Measurements from ENCODE around the gene ERF.
A peak's percentile ranks its signal among the peaks of the same experiment; 100 is the strongest.

ERF gene

GRCh38 chr19:42254850-42255765, at the start of gene ERF:
Gene ERF (minus strand): TSS chr19:42255128. CDS start chr19:42254999, 129 bp downstream.
- peak; percentile 75 to 81 for DNase-seq (ENCODE audit: low read depth in 2 of 2)

DNA sequence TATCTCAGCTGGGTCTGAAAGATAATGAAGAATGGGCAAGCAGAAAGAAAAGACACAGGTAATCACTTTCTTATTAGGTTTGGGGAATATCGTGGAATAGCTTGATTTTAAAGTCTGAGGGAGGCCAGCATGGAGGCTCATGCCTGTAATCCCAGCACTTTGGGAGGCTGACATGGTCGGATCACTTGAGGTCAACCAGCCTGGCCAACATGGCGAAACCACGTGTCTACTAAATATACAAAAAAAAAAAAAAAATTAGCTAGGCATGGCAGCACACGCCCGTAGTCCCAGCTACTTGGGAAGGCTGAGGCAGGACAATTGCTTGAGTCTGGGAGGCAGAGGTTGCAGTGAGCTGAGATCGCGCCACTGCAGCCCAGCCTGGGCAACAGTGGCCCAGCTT, 48.9 kb upstream of the ERF start:
- no peak for DNase-seq (ENCODE audit: low read depth in 2 of 2)

DNA sequence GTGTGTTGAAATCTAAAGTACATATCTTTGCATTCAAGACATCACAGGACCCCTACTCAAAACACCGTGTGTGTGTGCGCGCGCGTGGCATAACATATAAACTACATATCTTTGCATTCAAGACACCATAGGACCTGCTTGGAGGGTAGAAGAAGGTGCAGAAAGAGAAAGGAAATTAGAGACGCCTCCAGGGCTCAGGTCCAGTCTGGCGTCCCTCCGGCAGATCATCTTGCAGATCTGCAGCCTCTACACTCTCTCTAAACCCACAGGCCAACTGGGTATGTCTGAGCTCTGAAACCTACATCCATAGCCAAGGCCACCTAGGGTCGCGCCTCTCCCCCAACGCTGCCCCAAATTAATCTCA, 48.2 kb upstream of the ERF start:
- DNase-seq (ENCODE audit: low read depth in 2 of 2): no peak

GRCh38 chr19:42301646-42302203, 46.8 kb upstream of the ERF start, which contains the start of gene PRR19:
Gene PRR19 (plus strand): TSS chr19:42302132. CDS start chr19:42309585, 7,453 bp downstream.
- DNase-seq (ENCODE audit: low read depth in 2 of 2): no peak

- no peak for DNase-seq (ENCODE audit: low read depth in 2 of 2)
Observed at GRCh38 chr19:42297039-42297438, 42.1 kb upstream of the ERF start.

GRCh38 chr19:42295831-42296525, 41.0 kb upstream of the ERF start:
- DNase-seq (ENCODE audit: low read depth in 2 of 2): no peak

DNA sequence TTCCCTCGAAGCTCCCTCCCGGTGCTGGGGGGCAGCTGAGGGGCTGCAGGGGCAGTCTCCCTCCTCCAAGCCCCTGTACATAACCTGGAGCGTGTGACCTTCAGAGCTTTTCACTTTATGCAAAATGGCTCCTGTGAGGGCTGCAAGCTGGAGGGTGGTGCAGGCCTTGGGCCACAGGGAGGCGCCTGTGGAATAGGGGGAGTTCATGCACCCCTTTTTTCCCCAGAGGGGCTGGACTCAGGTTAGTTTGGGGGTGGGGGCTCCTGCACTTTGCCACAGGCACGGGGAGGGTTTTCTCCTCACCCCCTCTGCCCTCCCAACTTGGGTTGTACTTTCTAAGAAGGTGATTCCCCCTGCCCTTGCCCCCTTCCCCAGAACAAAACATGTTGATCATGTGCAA, 40.4 kb upstream of the ERF start:
- no peak for DNase-seq (ENCODE audit: low read depth in 2 of 2)

DNA sequence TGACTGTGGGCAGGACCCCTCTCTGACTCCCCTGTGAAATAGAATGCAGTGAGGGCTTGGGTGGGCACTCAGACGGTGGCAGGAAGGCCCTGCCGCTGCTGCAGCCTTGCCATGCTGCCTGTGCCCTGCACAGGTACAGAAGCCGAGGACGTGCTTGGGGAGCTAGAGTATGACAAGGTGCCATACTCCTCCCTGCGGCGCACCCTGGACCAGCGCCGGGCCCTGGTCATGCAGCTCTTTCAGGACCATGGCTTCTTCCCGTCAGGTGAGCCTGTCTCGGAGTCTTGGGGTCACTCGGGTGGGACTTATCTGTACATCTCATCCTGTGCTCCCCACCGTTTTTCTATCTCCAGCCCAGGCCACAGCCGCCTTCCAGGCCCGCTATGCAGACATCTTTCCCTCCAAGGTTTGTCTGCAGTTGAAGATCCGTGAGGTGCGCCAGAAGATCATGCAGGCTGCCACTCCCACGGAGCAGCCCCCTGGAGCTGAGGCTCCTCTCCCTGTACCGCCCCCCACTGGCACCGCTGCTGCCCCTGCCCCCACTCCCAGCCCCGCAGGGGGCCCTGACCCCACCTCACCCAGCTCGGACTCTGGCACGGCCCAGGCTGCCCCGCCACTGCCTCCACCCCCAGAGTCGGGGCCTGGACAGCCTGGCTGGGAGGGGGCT, 39.7 kb upstream of the ERF start:
- DNase-seq (ENCODE audit: low read depth in 2 of 2): no peak

DNA sequence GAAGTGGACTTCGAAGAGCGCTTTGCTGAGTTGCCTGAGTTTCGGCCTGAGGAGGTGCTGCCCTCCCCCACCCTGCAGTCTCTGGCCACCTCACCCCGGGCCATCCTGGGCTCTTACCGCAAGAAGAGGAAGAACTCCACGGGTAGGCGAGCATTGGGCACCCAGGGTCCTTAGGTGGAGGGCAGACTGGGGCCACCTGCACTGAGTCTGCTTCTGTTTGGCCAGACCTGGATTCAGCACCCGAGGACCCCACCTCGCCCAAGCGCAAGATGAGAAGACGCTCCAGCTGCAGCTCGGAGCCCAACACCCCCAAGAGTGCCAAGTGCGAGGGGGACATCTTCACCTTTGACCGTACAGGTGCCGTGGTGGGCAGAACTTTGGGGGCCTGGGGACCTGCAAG, 39.0 kb upstream of the ERF start:
- no peak for DNase-seq (ENCODE audit: low read depth in 2 of 2)

DNA sequence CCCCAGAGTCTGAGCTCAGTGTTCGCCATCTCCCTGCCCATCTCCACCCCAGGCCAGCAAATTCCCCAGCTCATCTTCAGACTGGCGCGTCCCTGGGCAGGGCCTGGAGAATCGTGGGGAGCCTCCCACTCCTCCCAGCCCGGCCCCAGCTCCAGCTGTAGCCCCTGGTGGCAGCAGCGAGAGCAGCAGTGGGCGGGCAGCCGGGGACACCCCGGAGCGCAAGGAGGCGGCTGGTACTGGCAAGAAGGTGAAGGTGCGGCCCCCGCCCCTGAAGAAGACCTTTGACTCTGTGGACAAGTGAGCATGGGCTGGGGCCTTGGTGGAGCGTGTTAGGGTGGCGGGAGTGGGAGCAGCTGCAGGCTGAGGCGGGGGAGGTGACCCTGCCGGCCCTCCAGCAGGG, 38.6 kb upstream of the ERF start:
- DNase-seq (ENCODE audit: low read depth in 2 of 2): no peak

GRCh38 chr19:42292963-42293362, 38.0 kb upstream of the ERF start:
- DNase-seq (ENCODE audit: low read depth in 2 of 2): no peak

- DNase-seq (ENCODE audit: low read depth in 2 of 2): no peak
Observed at GRCh38 chr19:42292042-42292960, 37.4 kb upstream of the ERF start.

- DNase-seq (ENCODE audit: low read depth in 2 of 2): no peak
Observed at GRCh38 chr19:42291435-42291810, 36.5 kb upstream of the ERF start.

DNA sequence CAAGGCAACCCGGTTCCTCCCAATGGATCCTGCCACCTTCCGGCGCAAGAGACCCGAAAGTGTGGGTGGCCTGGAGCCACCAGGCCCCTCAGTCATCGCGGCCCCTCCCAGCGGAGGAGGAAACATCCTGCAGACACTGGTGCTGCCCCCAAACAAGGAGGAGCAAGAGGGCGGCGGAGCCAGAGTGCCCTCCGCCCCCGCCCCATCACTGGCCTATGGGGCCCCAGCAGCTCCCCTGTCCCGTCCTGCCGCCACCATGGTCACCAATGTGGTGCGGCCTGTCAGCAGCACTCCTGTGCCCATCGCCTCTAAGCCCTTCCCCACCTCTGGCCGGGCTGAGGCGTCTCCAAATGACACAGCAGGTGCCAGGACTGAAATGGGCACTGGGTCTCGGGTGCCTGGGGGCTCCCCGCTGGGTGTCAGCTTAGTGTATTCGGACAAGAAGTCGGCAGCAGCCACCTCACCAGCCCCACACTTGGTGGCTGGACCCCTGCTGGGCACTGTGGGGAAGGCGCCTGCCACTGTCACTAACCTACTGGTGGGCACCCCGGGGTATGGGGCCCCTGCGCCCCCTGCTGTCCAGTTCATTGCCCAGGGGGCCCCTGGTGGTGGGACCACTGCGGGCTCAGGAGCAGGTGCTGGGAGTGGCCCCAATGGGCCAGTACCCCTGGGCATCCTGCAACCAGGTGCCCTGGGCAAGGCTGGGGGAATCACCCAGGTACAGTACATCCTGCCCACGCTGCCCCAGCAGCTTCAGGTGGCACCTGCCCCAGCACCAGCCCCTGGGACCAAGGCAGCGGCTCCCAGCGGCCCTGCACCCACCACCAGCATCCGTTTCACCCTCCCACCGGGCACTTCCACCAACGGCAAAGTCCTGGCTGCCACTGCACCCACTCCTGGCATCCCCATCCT, 35.9 kb upstream of the ERF start:
- DNase-seq (ENCODE audit: low read depth in 2 of 2): no peak

DNA sequence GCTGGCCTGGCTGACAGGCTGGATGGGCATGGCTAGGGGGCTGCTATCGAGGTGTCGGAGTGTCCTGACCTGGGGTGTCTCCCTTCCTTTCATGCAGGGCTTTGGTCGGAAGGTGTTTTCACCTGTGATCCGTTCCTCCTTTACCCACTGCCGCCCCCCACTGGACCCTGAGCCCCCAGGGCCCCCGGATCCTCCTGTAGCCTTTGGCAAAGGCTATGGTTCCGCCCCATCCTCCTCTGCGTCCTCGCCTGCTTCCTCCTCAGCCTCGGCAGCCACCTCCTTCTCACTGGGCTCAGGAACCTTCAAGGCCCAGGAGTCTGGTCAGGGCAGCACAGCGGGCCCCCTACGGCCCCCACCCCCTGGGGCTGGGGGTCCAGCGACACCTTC, 35.2 kb upstream of the ERF start:
- DNase-seq (ENCODE audit: low read depth in 2 of 2): no peak

GRCh38 chr19:42289556-42290041, 34.7 kb upstream of the ERF start:
- DNase-seq (ENCODE audit: low read depth in 2 of 2): no peak

- DNase-seq (ENCODE audit: low read depth in 2 of 2): no peak
Observed at GRCh38 chr19:42288881-42289555, 34.1 kb upstream of the ERF start.

- no peak for DNase-seq (ENCODE audit: low read depth in 2 of 2)
Observed at GRCh38 chr19:42288387-42288786, 33.5 kb upstream of the ERF start.

GRCh38 chr19:42287827-42288107, 32.8 kb upstream of the ERF start:
- no peak for DNase-seq (ENCODE audit: low read depth in 2 of 2)
